ENCODE measurements around the gene CLEC9A.

Gene CLEC9A

GRCh38 chr12:10110256-10110844, 79.9 kb downstream of the CLEC9A start (continued):
- TF ChIP-seq SALL2 (tag by site-specific recombination; IDR thresholded peaks at IDR 0.05; ENCODE audit: borderline replicate concordance), result no peak
- TF ChIP-seq ZNF596 (tag by site-specific recombination; IDR thresholded peaks at IDR 0.05), result no peak
- TF ChIP-seq, protein P1, sequence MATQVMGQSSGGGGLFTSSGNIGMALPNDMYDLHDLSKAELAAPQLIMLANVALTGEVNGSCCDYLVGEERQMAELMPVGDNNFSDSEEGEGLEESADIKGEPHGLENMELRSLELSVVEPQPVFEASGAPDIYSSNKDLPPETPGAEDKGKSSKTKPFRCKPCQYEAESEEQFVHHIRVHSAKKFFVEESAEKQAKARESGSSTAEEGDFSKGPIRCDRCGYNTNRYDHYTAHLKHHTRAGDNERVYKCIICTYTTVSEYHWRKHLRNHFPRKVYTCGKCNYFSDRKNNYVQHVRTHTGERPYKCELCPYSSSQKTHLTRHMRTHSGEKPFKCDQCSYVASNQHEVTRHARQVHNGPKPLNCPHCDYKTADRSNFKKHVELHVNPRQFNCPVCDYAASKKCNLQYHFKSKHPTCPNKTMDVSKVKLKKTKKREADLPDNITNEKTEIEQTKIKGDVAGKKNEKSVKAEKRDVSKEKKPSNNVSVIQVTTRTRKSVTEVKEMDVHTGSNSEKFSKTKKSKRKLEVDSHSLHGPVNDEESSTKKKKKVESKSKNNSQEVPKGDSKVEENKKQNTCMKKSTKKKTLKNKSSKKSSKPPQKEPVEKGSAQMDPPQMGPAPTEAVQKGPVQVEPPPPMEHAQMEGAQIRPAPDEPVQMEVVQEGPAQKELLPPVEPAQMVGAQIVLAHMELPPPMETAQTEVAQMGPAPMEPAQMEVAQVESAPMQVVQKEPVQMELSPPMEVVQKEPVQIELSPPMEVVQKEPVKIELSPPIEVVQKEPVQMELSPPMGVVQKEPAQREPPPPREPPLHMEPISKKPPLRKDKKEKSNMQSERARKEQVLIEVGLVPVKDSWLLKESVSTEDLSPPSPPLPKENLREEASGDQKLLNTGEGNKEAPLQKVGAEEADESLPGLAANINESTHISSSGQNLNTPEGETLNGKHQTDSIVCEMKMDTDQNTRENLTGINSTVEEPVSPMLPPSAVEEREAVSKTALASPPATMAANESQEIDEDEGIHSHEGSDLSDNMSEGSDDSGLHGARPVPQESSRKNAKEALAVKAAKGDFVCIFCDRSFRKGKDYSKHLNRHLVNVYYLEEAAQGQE (tag by site-specific recombination; IDR thresholded peaks at IDR 0.05), result no peak

DNA sequence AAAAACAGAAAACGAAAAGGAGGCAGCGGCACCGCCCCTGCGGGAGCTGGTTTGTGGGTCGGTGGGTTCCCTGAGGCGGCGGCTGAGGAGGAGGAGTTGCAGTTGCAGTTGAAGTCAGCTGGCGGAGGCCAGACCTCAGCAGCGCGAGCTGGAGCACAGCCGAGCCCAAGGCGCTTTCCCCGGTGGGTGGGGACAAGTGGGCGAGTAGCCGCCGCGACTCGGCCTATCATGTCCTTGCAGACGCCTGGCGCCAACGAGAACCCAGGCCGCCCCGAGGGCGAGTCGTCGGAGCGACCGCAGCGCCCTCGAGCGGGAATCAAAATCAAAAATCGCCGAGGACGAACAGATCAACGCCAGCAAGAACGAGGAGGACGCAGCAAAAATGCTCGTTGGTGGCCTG, 81.0 kb downstream of the CLEC9A start:
- CTCF ChIA-PET, result no interaction called here
- Histone ChIP-seq H3K4me1 (ENCODE audit: control insufficient read depth, insufficient read depth, low read length) (no peaks in the 10 kb centered on the region), H3K9me3 (ENCODE audit: control insufficient read depth, insufficient read depth, low read depth, low read length) (no peaks in the 10 kb centered on the region), H3K36me3 (ENCODE audit: control insufficient read depth in 2 of 2, insufficient read depth in 1 of 2, low read length in 2 of 2) (no peaks in the 10 kb centered on the region), H3K4me3 (ENCODE audit: low read depth, low read length) (no peak overlapping the region), H3K27ac (ENCODE audit: extremely low read depth, low read depth, low read length) (no peak overlapping the region)
- TF ChIP-seq TCF7L2 (IDR thresholded peaks at IDR 0.05; ENCODE audit: borderline replicate concordance, low read depth, low read length), result no peak
- no peak for TF ChIP-seq ZIC2 (tag by site-specific recombination; IDR thresholded peaks at IDR 0.05)
- no peak for TF ChIP-seq GLI4 (tag by site-specific recombination; IDR thresholded peaks at IDR 0.05)
- TF ChIP-seq ZNF133 (tag by site-specific recombination; IDR thresholded peaks at IDR 0.05), result no peak
- no peak for TF ChIP-seq ZFP37 (tag by site-specific recombination; IDR thresholded peaks at IDR 0.05)
- TF ChIP-seq, protein P2, sequence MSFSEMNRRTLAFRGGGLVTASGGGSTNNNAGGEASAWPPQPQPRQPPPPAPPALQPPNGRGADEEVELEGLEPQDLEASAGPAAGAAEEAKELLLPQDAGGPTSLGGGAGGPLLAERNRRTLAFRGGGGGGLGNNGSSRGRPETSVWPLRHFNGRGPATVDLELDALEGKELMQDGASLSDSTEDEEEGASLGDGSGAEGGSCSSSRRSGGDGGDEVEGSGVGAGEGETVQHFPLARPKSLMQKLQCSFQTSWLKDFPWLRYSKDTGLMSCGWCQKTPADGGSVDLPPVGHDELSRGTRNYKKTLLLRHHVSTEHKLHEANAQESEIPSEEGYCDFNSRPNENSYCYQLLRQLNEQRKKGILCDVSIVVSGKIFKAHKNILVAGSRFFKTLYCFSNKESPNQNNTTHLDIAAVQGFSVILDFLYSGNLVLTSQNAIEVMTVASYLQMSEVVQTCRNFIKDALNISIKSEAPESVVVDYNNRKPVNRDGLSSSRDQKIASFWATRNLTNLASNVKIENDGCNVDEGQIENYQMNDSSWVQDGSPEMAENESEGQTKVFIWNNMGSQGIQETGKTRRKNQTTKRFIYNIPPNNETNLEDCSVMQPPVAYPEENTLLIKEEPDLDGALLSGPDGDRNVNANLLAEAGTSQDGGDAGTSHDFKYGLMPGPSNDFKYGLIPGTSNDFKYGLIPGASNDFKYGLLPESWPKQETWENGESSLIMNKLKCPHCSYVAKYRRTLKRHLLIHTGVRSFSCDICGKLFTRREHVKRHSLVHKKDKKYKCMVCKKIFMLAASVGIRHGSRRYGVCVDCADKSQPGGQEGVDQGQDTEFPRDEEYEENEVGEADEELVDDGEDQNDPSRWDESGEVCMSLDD (tag by site-specific recombination; IDR thresholded peaks at IDR 0.05), result no peak
- no peak for TF ChIP-seq ZNF530 (tag by site-specific recombination; IDR thresholded peaks at IDR 0.05; ENCODE audit: low read depth)
- POLR2A ChIA-PET, result no interaction called here

GRCh38 chr12:10113075-10113474, 82.6 kb downstream of the CLEC9A start:
- POLR2A ChIA-PET, result no interaction called here
- CTCF ChIA-PET, result no interaction called here
- no peaks in the 10 kb centered on the region for H3K9me3 ChIP-seq (ENCODE audit: control insufficient read depth, insufficient read depth, low read depth, low read length)
- no peak overlapping the region for H3K27ac ChIP-seq (ENCODE audit: extremely low read depth, low read depth, low read length)
- H3K4me3 ChIP-seq (ENCODE audit: low read depth, low read length), result no peak overlapping the region
- no peaks in the 10 kb centered on the region for H3K36me3 ChIP-seq (ENCODE audit: control insufficient read depth in 2 of 2, insufficient read depth in 1 of 2, low read length in 2 of 2)
- H3K4me1 ChIP-seq (ENCODE audit: control insufficient read depth, insufficient read depth, low read length), result no peaks in the 10 kb centered on the region
- no peak for TF ChIP-seq ZNF24 (tag by site-specific recombination; IDR thresholded peaks at IDR 0.05)
- no peak for TF ChIP-seq ZBTB48 (tag by site-specific recombination; IDR thresholded peaks at IDR 0.05)
- TF ChIP-seq ZNF121 (tag by site-specific recombination; IDR thresholded peaks at IDR 0.05), result no peak
- TF ChIP-seq PRDM4 (tag by site-specific recombination; IDR thresholded peaks at IDR 0.05), result no peak
- TF ChIP-seq, protein P3, sequence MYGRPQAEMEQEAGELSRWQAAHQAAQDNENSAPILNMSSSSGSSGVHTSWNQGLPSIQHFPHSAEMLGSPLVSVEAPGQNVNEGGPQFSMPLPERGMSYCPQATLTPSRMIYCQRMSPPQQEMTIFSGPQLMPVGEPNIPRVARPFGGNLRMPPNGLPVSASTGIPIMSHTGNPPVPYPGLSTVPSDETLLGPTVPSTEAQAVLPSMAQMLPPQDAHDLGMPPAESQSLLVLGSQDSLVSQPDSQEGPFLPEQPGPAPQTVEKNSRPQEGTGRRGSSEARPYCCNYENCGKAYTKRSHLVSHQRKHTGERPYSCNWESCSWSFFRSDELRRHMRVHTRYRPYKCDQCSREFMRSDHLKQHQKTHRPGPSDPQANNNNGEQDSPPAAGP (tag by site-specific recombination; IDR thresholded peaks at IDR 0.05), result no peak
- no peak for TF ChIP-seq ZXDB (tag by site-specific recombination; IDR thresholded peaks at IDR 0.05)
- TF ChIP-seq ZNF473 (tag by site-specific recombination; IDR thresholded peaks at IDR 0.05), result no peak
- TF ChIP-seq ZNF146 (tag by site-specific recombination; IDR thresholded peaks at IDR 0.05), result no peak
- TF ChIP-seq, protein P4, sequence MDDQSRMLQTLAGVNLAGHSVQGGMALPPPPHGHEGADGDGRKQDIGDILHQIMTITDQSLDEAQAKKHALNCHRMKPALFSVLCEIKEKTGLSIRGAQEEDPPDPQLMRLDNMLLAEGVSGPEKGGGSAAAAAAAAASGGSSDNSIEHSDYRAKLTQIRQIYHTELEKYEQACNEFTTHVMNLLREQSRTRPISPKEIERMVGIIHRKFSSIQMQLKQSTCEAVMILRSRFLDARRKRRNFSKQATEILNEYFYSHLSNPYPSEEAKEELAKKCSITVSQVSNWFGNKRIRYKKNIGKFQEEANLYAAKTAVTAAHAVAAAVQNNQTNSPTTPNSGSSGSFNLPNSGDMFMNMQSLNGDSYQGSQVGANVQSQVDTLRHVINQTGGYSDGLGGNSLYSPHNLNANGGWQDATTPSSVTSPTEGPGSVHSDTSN (CRISPR knock-in tag; IDR thresholded peaks at IDR 0.05), result no peak
- TF ChIP-seq ZNF394 (tag by site-specific recombination; IDR thresholded peaks at IDR 0.05; ENCODE audit: borderline replicate concordance), result no peak
- TF ChIP-seq ZNF530 (tag by site-specific recombination; IDR thresholded peaks at IDR 0.05; ENCODE audit: low read depth), result no peak
- no peak for TF ChIP-seq ZNF513 (tag by site-specific recombination; IDR thresholded peaks at IDR 0.05)

Measured in HEK293 (cell line).